GM12878 (cell line): ENCODE data around the gene NRG3. TPM values are rescaled to one million over a fixed set of nuclear protein-coding genes. Genes with fewer than 3 reads are reported as not detected.

Experiments used
- ATAC-seq: fragments of 200-7000 bp; cut with Tn5 transposase; 3 replicates; pipeline ENCODE4 v1.9.1; 2020; ENCODE audit warnings: mild to moderate bottlenecking, moderate library complexity
- BruUV-seq: library from RNA; stranded (reverse); fragments of 400-500 nt; replicated peaks from 2 replicates; lab custom pipeline; 2021; lab: Mats Ljungman, UMichigan
- CTCF ChIA-PET: fragments of 300-600 bp; sonication (Branson Sonifier 250); formaldehyde crosslinking; extraction: SDS; loops from one replicate; lab custom pipeline; 2021; ENCODE audit warnings: inconsistent platforms; lab: Yijun Ruan, JAX
- POLR2A ChIA-PET: fragments of 350-600 bp; formaldehyde crosslinking; extraction: SDS; loops from one replicate; lab custom pipeline; 2021; ENCODE audit warnings: inconsistent platforms; lab: Charles Lee
- RAD21 ChIA-PET: fragments of 300-600 bp; sonication (Branson Sonifier 250); formaldehyde crosslinking; loops from one replicate; lab custom pipeline; 2023; ENCODE audit warnings: antibody characterized with exemption; ENCODE audit not compliant: unreplicated experiment; lab: Charles Lee
- SMC1A ChIA-PET: fragments of 300-600 bp; sonication (Branson Sonifier 250); formaldehyde crosslinking; loops from one replicate; lab custom pipeline; 2023; ENCODE audit not compliant: unreplicated experiment, uncharacterized antibody; lab: Charles Lee
- DNase-seq: peaks from one replicate; pipeline ENCODE4 v3.0.0-alpha.2; 2011; ENCODE audit warnings: low read depth, low spot score
- FAIRE-seq: peaks from 3 replicates; lab custom pipeline; 2011; peaks lifted over from hg19 to GRCh38; lab: Jason Lieb, UNC
- H2AFZ ChIP-seq: 2 replicates; pipeline ENCODE4 v1.6.0; 2011; ENCODE audit warnings: low read depth, low read length, control low read depth; ENCODE audit not compliant: control insufficient read depth
- H3K27ac ChIP-seq: 2 replicates; pipeline ENCODE4 v1.5.1; 2011; ENCODE audit warnings: control low read depth; ENCODE audit not compliant: control insufficient read depth, insufficient read depth
- H3K27me3 ChIP-seq, 2 experiments: replicated peaks in 1 of 2; 2 replicates each; pipeline versions ENCODE4 v1.6.0 to v1.6.1; 2011; ENCODE audit warnings: low read length in 1 of 2; ENCODE audit not compliant: control insufficient read depth in 2 of 2, insufficient read depth in 2 of 2
- H3K36me3 ChIP-seq, 2 experiments: 2 replicates each; pipeline ENCODE4 v1.5.1; 2011; ENCODE audit warnings: low read length in 1 of 2; ENCODE audit not compliant: control insufficient read depth in 2 of 2, insufficient read depth in 2 of 2
- H3K4me1 ChIP-seq: 2 replicates; pipeline ENCODE4 v1.6.1; 2011; ENCODE audit warnings: mild to moderate bottlenecking, low read length, moderate library complexity, mixed read lengths; ENCODE audit not compliant: control insufficient read depth, insufficient read depth
- H3K4me2 ChIP-seq: 2 replicates; pipeline ENCODE4 v1.6.0; 2011; ENCODE audit warnings: control low read depth; ENCODE audit not compliant: control insufficient read depth, insufficient read depth
- H3K4me3 ChIP-seq: fragments of 200-600 bp; sonication (generic); 2 replicates; pipeline ENCODE4 v1.5.1; 2016
- H3K79me2 ChIP-seq: 2 replicates; pipeline ENCODE4 v1.6.0; 2011; ENCODE audit warnings: low read length; ENCODE audit not compliant: control insufficient read depth, insufficient read depth
- H3K9ac ChIP-seq: 2 replicates; pipeline ENCODE4 v1.8.0; 2011; ENCODE audit warnings: low read length, control low read depth, mixed read lengths; ENCODE audit not compliant: control insufficient read depth, insufficient read depth
- H3K9me3 ChIP-seq: replicated peaks from 3 replicates; pipeline ENCODE4 v1.5.1; 2011; ENCODE audit warnings: mild to moderate bottlenecking, low read length; ENCODE audit not compliant: control insufficient read depth, insufficient read depth
- H4K20me1 ChIP-seq: 2 replicates; pipeline ENCODE4 v1.6.0; 2011; ENCODE audit not compliant: control insufficient read depth, insufficient read depth
- CBFB ChIP-seq: IDR thresholded peaks from 2 replicates; pipeline ENCODE4 v1.6.1; 2016; ENCODE audit warnings: antibody characterized with exemption, low read depth
- FOXM1 ChIP-seq: IDR thresholded peaks from 2 replicates; pipeline ENCODE4 v1.6.1; 2012; ENCODE audit warnings: low read depth, mild to moderate bottlenecking, inconsistent platforms, low read length, moderate library complexity
- MYC ChIP-seq: IDR thresholded peaks from 2 replicates; pipeline ENCODE4 v1.6.1; 2011; ENCODE audit warnings: mild to moderate bottlenecking, low read length, moderate library complexity, inconsistent platforms; ENCODE audit not compliant: insufficient read depth, insufficient replicate concordance, insufficient read length, severe bottlenecking
- ZNF207 ChIP-seq: fragments of 450-650 bp; IDR thresholded peaks from 2 replicates; pipeline ENCODE4 v1.6.1; 2014; ENCODE audit warnings: antibody characterized with exemption, mild to moderate bottlenecking, borderline replicate concordance
- ZNF274 ChIP-seq: IDR thresholded peaks from one replicate; pipeline ENCODE4 v1.8.0; 2011; ENCODE audit not compliant: insufficient read length, insufficient read depth
- WGBS: methylation state at CpG from one replicate; pipeline ENCODE4 v1.1.6; 2016; ENCODE audit warnings: low lambda C conversion rate; ENCODE audit not compliant: insufficient replicate concordance, insufficient coverage; ENCODE audit errors: missing lambda C conversion rate; 5-methylcytosine and 5-hydroxymethylcytosine counted together
- in situ Hi-C: fragments of 300-500 bp; cut with MboI; formaldehyde crosslinking; loops from 9 replicates; pipeline ENCODE4 v1.14.3; 2018; ENCODE audit warnings: mixed read lengths
- intact Hi-C: fragments of 100-400 bp; cut with micrococcal nuclease; formaldehyde crosslinking; loops from one replicate; pipeline ENCODE4 v1.14.2; 2022; ENCODE audit not compliant: unreplicated experiment
- polyA plus RNA-seq, 11 experiments: library from polyadenylated mRNA; depleted of rRNA in 4 of 11; unstranded in 6 of 11; stranded (reverse) in 5 of 11; fragments of >200 nt; fragmentation: Nextera tagmentation in 4 of 11; fragmentation: Illumina TruSeq in 1 of 11; extraction: Ambion mirVana in 4 of 11; extraction: Trizol in 1 of 11; gene quantifications; 1 replicate in 1 of 11; 2 replicates in 10 of 11; pipeline versions ENCODE4 v1.2.1 to v1.2.3, GENCODE V29; 2011 to 2016; ENCODE audit warnings: inconsistent platforms in 2 of 11, missing spikeins in 2 of 11, low read depth in 1 of 11
- total RNA-seq, 4 experiments: library from RNA; depleted of rRNA in 3 of 4; stranded (reverse); fragments of >200 nt in 3 of 4; fragmentation: Illumina TruSeq in 1 of 4; extraction: Trizol in 1 of 4; gene quantifications; 2 replicates each; pipeline versions ENCODE4 v1.2.1 to v1.2.3, GENCODE V29; 2013 to 2021

NRG3 gene
- total and polyA plus RNA-seq, 10 of the 15 experiments (the other 5 are each of a cell fraction or from before 2014, with no cell fraction given): 0.03 to 0.41 (median 0.17) TPM; not detected in 3

DNA sequence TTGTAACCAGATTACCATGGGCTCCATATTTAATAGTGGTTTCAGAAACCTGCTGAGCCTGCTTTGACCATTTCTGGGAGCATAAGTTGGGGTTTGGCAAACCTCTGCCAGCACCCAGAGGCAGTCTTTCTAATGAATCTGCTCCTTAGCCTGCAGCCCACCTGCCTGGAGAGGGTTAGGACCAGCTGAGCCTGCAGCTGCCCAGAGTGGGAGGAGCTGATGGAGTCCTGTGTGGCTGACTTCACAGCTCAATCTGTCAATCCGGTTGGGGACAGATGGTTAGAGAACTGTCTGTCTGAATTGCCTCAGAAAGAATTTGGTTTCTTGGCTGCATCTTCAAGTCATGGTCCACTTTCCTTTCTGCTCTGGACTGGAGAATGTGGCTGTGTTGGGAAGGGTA, 444.6 kb downstream of the NRG3 start:
- Histone ChIP-seq H3K9me3 (no peaks in the 10 kb centered on the region), H3K79me2 (no peaks in the 10 kb centered on the region), H3K4me3 (no peak overlapping the region), H3K4me2 (no peak overlapping the region), H3K9ac (no peak overlapping the region), H3K36me3 (no peaks in the 10 kb centered on the region), H3K27me3 (no peaks in the 10 kb centered on the region), H2AFZ (no peak overlapping the region), H3K4me1 (no peaks in the 10 kb centered on the region), H4K20me1 (no peaks in the 10 kb centered on the region), H3K27ac (no peak overlapping the region)
- TF ChIP-seq ZNF274 (no peak), CBFB (no peak)
- DNase-seq (no peak), ATAC-seq (no peak), FAIRE-seq (no peak)
- intact Hi-C loops: no loop called here
- ChIA-PET CTCF (no interaction called here), SMC1A (no interaction called here), POLR2A (interaction anchor here (0.6 kb wide), 1 partner anchor 14 kb away, joined by 4 read pairs; no protein-coding TSS in a partner anchor), RAD21 (no interaction called here)
- in situ Hi-C loops: no loop called here
- BruUV-seq: no TSS peak
- whole genome bisulfite sequencing: 43% methylated on average over 1 of the region's 1 CpG

GRCh38 chr10:82321724-82322123, 446.7 kb downstream of the NRG3 start:
- DNase-seq (no peak), ATAC-seq (no peak), FAIRE-seq (no peak)
- no peak overlapping the region for H3K27ac ChIP-seq
- H3K27me3 ChIP-seq: no peaks in the 10 kb centered on the region
- no peak overlapping the region for H3K4me2 ChIP-seq
- TF ChIP-seq MYC (no peak), ZNF207 (no peak), FOXM1 (no peak)
- no peaks in the 10 kb centered on the region for H4K20me1 ChIP-seq
- in situ Hi-C loops: no loop called here
- no peaks in the 10 kb centered on the region for H3K36me3 ChIP-seq
- ChIA-PET SMC1A (no interaction called here), RAD21 (no interaction called here), POLR2A (no interaction called here), CTCF (interaction anchor here (0.6 kb wide), 1 partner anchor 1399 kb away, joined by 3 read pairs; no protein-coding TSS in a partner anchor)
- H3K9me3 ChIP-seq: no peaks in the 10 kb centered on the region
- H2AFZ ChIP-seq: no peak overlapping the region
- no peaks in the 10 kb centered on the region for H3K79me2 ChIP-seq
- intact Hi-C loops: no loop called here
- H3K4me1 ChIP-seq: no peaks in the 10 kb centered on the region
- H3K9ac ChIP-seq: no peak overlapping the region
- BruUV-seq: no TSS peak
- no peak overlapping the region for H3K4me3 ChIP-seq
